Urinary bladder (tissue), 4 donors: ENCODE data around the gene LSP1. TPM values are rescaled to one million over a fixed set of nuclear protein-coding genes. Genes with fewer than 3 reads are reported as not detected.

ENCODE experiments used
- DNase-seq: peaks from one replicate; pipeline ENCODE4 v3.0.0-alpha.2; 2015; ENCODE audit errors: extremely low spot score
- H3K27ac ChIP-seq: one replicate; pipeline ENCODE4 v1.5.1; 2013; ENCODE audit warnings: low read depth, mild to moderate bottlenecking, moderate library complexity
- H3K36me3 ChIP-seq: one replicate; pipeline ENCODE4 v1.6.1; 2013; ENCODE audit warnings: mild to moderate bottlenecking, moderate library complexity; ENCODE audit not compliant: insufficient read depth
- H3K4me1 ChIP-seq: one replicate; pipeline ENCODE4 v1.6.1; 2013; ENCODE audit warnings: mild to moderate bottlenecking, moderate library complexity; ENCODE audit not compliant: insufficient read depth
- H3K4me3 ChIP-seq: one replicate; pipeline ENCODE4 v1.5.1; 2013; ENCODE audit warnings: low read depth, low read length
- WGBS: extraction: QIAGEN DNeasy Blood & Tissue Kit; methylation state at CpG from one replicate; pipeline ENCODE4 v1.1.7; 2013; 5-methylcytosine and 5-hydroxymethylcytosine counted together
- polyA plus RNA-seq: library from polyadenylated mRNA; stranded (reverse); fragments of 200-250 nt; gene quantifications from one replicate; pipeline ENCODE4 v1.2.3, GENCODE V29; 2013
- total RNA-seq: library from RNA; depleted of rRNA; stranded (reverse); fragments of >200 nt; gene quantifications from one replicate; pipeline ENCODE4 v1.2.3, GENCODE V29; 2014
- donor health status: healthy with polysubstance abuse.
- donor health status: healthy.

The LSP1 gene
- total and polyA plus RNA-seq, 2 donors = 50.7 to 160 TPM

- Histone ChIP-seq H3K4me1 (no peaks in the 10 kb centered on the region), H3K27ac (no peak overlapping the region), H3K36me3 (no peaks in the 10 kb centered on the region), H3K4me3 (no peak overlapping the region)
- WGBS = 53% methylated on average over 38 of the region's 38 CpGs
- DNase-seq = no peak
Observed at GRCh38 chr11:1837171-1838076, 15.5 kb upstream of the LSP1 start.

DNA sequence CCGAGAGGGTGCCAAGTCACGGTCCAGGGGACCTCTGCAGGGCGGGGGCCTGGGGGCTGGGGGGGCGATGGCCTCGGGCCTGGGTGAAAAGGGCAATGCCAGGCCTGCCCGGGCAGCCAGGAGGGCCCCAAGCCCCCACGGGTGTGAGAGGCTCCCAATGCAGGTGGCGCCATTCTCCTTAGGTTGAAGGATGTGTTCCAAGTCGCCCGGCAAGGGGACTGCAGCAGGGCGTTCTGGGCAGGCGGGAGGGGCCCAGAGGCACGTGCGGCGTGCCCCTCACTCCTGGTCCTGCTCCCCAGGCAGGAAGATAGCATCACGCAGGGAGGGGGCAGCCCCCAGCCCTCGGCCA is 14.8 kb upstream of the LSP1 start:
- no peaks in the 10 kb centered on the region for H3K4me1 ChIP-seq
- H3K4me3 ChIP-seq = no peak overlapping the region
- no peak for DNase-seq
- WGBS = 53% methylated on average over 17 of the region's 17 CpGs
- no peaks in the 10 kb centered on the region for H3K36me3 ChIP-seq
- H3K27ac ChIP-seq = no peak overlapping the region

DNA sequence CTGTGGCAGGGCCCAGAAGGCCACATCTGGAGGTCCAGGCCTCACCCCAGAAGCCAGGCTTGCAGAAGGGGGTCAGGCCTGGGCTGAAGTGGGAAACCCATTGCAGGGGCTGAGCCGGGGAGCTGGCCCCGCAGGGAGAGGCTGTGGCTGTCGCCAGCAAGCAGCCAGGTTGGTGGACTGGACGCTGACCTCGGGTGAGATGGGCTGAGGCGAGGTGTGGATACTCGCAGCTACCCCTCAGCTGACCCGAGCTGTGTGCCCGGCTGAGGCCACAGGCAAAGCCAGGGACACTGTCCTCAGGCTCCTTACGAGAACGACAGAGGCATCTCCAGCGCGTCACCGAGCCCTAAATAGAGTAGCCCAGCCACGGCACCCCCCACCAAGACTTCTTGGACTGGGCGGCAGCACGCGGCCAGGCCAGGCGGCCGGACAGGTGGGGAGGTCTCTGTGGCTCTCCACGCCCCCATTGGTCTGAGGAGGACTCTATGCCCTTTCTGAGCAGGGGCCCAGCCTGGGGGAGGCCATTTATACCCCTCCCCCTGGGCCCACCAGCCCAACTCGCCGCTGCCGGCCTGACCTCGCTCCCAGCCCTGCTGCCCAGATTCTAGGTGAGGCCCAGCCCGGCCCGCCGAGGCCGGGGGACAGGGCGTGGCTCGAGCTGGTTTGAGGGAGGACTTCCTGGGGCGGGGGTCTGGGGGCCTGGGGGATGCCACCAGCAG is 14.3 kb upstream of the LSP1 start, which contains the start of gene TNNI2:
Gene TNNI2, plus strand, starts transcription at position 556 of the 719 bp plus-strand sequence. CDS start 716 bp downstream, outside the sequence.
- DNase-seq = no peak
- Histone ChIP-seq H3K4me3 (no peak within 1 kb of the TSS), H3K27ac (peak within 1 kb of the TSS; percentile 26)

GRCh38 chr11:1839204-1839923 is 13.5 kb upstream of the LSP1 start:
- no peak overlapping the region for H3K27ac ChIP-seq
- no peak for DNase-seq
- H3K36me3 ChIP-seq = no peaks in the 10 kb centered on the region
- H3K4me1 ChIP-seq = no peaks in the 10 kb centered on the region
- no peak overlapping the region for H3K4me3 ChIP-seq
- 86% methylated on average over 12 of the region's 12 CpGs for WGBS

More for the DNA sequence above, 14.3 kb upstream of the LSP1 start, which contains the start of gene TNNI2:
- no peaks in the 10 kb centered on the region for H3K4me1 ChIP-seq
- H3K36me3 ChIP-seq = no peaks in the 10 kb centered on the region
- 89% methylated on average over 32 of the region's 32 CpGs for WGBS

DNA sequence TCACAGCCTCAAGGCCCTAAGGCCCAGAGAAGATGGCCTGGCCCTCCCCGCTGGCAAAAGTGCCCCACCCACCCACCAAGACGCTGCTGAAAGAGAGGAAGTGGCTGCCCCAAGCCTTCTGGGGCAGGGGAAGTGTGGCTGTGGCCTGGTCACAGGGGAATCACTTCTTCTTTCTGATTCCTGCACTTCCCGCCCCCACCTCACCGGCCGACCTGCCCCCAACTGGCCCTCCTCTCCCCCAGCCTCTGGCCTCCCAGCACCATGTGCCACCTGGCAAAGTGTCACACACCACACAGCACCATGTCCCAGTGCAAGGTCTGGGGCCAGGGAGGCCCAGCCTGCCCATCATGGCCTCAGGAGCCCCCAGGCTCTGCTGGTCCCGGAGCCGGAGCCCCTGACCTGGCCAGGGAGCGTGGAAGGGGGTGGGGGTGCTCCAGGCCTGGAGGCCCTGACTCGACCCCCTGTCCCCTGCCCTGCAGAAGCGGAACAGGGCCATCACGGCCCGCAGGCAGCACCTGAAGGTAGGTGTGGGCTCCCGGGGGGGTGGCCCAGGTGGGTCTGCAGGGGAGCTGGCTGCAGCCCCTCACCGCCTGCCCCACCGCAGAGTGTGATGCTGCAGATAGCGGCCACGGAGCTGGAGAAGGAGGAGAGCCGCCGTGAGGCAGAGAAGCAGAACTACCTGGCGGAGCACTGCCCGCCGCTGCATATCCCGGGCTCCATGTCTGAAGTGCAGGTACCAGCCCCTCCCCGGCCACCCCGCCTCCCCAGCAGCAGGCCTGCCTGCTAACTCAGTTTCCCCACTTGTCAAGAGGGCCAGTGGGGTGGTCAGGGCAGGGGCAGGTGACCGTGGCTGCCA is 12.7 kb upstream of the LSP1 start:
- WGBS = 87% methylated on average over 26 of the region's 26 CpGs
- Histone ChIP-seq H3K27ac (no peak overlapping the region), H3K4me3 (no peak overlapping the region)

DNA sequence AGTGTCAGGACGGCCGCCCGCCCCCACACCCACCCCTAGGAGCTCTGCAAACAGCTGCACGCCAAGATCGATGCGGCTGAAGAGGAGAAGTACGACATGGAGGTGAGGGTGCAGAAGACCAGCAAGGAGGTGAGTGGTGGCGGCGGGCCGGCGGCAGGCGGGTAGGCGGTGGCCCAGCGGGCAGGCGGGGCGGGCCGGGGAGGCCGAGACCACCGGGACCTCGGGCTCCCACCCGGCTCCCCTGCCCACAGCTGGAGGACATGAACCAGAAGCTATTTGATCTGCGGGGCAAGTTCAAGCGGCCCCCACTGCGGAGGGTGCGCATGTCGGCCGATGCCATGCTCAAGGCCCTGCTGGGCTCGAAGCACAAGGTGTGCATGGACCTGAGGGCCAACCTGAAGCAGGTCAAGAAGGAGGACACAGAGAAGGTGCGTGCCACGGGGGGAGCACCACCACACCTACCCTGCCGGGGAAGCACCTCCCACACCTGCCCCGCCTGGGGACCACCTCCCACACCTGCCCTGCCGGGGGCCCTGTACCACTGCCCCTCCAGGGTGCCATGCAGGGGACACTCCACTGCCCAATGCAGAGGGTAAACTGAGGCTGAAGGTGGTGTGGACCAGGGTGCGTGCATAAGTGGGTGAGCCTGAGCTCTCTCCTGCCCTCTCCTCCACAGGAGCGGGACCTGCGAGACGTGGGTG is 12.0 kb upstream of the LSP1 start:
- H3K4me3 ChIP-seq = no peak overlapping the region
- DNase-seq = no peak

More for the DNA sequence above, 12.7 kb upstream of the LSP1 start:
- no peak for DNase-seq
- Histone ChIP-seq H3K36me3 (no peaks in the 10 kb centered on the region), H3K4me1 (no peaks in the 10 kb centered on the region)

GRCh38 chr11:1841511-1842148 is 11.3 kb upstream of the LSP1 start:
- Histone ChIP-seq H3K4me3 (no peak overlapping the region), H3K27ac (no peak overlapping the region), H3K36me3 (no peaks in the 10 kb centered on the region), H3K4me1 (no peaks in the 10 kb centered on the region)
- WGBS = 90% methylated on average over 19 of the region's 19 CpGs
- no peak for DNase-seq

More for the DNA sequence above, 12.0 kb upstream of the LSP1 start:
- Histone ChIP-seq H3K27ac (no peak overlapping the region), H3K4me1 (no peaks in the 10 kb centered on the region), H3K36me3 (no peaks in the 10 kb centered on the region)
- 93% methylated on average over 37 of the region's 37 CpGs for WGBS

GRCh38 chr11:1842149-1843097 is 10.5 kb upstream of the LSP1 start:
- no peak for DNase-seq
- Histone ChIP-seq H3K4me1 (no peaks in the 10 kb centered on the region), H3K36me3 (no peaks in the 10 kb centered on the region), H3K4me3 (no peak overlapping the region), H3K27ac (no peak overlapping the region)
- WGBS = 87% methylated on average over 29 of the region's 29 CpGs

- WGBS = 73% methylated on average over 11 of the region's 11 CpGs
- H3K4me1 ChIP-seq = no peaks in the 10 kb centered on the region
- H3K36me3 ChIP-seq = no peaks in the 10 kb centered on the region
- no peak overlapping the region for H3K27ac ChIP-seq
- DNase-seq = no peak
- H3K4me3 ChIP-seq = no peak overlapping the region
Observed at GRCh38 chr11:1843098-1843473, 9.8 kb upstream of the LSP1 start.

DNA sequence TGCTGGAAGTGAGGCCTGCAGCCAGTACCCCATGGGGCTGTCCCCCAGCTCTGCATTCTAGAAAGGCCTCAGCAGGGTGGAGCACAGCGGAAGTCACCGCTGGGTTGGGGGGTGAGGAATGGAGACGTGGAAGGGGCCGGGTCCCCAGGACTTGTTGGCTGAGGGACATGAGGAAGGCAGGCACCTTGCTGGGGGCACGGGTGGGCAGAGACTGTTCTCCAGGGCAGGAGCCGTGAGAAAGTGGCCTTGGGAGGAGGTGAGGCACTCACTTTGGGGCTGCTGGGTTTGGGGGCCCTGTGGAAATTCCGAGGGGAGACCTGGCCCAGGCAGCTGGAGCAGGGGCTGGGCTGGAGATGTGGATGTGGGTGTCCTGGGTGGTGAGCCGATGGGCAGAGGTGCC is 9.1 kb upstream of the LSP1 start:
- H3K4me1 ChIP-seq = no peaks in the 10 kb centered on the region

More for the DNA sequence above, 9.1 kb upstream of the LSP1 start:
- no peak for DNase-seq
- Histone ChIP-seq H3K4me3 (no peak overlapping the region), H3K27ac (no peak overlapping the region), H3K36me3 (no peaks in the 10 kb centered on the region)
- WGBS = 85% methylated on average over 8 of the region's 8 CpGs
